GM06990 (cell line): Measurements from ENCODE around the gene PLA2R1.

Experiments
- DNase-seq: peaks from one replicate; pipeline ENCODE4 v3.0.0-alpha.2; 2011; ENCODE audit not compliant: insufficient read length; ENCODE audit errors: extremely low read depth
- H3K27me3 ChIP-seq: replicated peaks from 2 replicates; pipeline ENCODE4 v1.6.0; 2011; ENCODE audit warnings: low read length; ENCODE audit not compliant: control insufficient read depth, insufficient read depth
- H3K36me3 ChIP-seq: 2 replicates; pipeline ENCODE4 v1.5.1; 2011; ENCODE audit warnings: low read length; ENCODE audit not compliant: control insufficient read depth, insufficient read depth
- H3K4me3 ChIP-seq: replicated peaks from 2 replicates; pipeline ENCODE4 v1.5.1; 2011; ENCODE audit warnings: low read depth, mild to moderate bottlenecking, control low read depth, low read length
- CTCF ChIP-seq: IDR thresholded peaks from 2 replicates; pipeline ENCODE4 v1.5.1; 2011; ENCODE audit warnings: low read length, control low read depth, mild to moderate bottlenecking, inconsistent platforms; ENCODE audit not compliant: insufficient read depth, poor library complexity, severe bottlenecking

Gene PLA2R1

GRCh38 chr2:160014227-160014626, 48.2 kb downstream of the PLA2R1 start:
- no peak for TF ChIP-seq CTCF
- Histone ChIP-seq H3K27me3 (no peaks in the 10 kb centered on the region), H3K4me3 (no peak overlapping the region), H3K36me3 (no peaks in the 10 kb centered on the region)
- no peak for DNase-seq

- Histone ChIP-seq H3K36me3 (no peaks in the 10 kb centered on the region), H3K27me3 (no peaks in the 10 kb centered on the region), H3K4me3 (no peak overlapping the region)
- no peak for TF ChIP-seq CTCF
- no peak for DNase-seq
These were observed 51.9 kb downstream of the PLA2R1 start for GRCh38 chr2:160010361-160011145.

- DNase-seq, result no peak
- TF ChIP-seq CTCF, result no peak
- Histone ChIP-seq H3K4me3 (no peak overlapping the region), H3K27me3 (no peaks in the 10 kb centered on the region), H3K36me3 (no peaks in the 10 kb centered on the region)
These were observed 55.3 kb downstream of the PLA2R1 start for GRCh38 chr2:160007111-160007510.

- Histone ChIP-seq H3K4me3 (no peak overlapping the region), H3K27me3 (no peaks in the 10 kb centered on the region), H3K36me3 (no peaks in the 10 kb centered on the region)
- no peak for TF ChIP-seq CTCF
- no peak for DNase-seq
These were observed 55.9 kb downstream of the PLA2R1 start for GRCh38 chr2:160006475-160006874.

- H3K27me3 ChIP-seq, result no peaks in the 10 kb centered on the region
- H3K36me3 ChIP-seq, result no peaks in the 10 kb centered on the region
- DNase-seq, result no peak
- no peak overlapping the region for H3K4me3 ChIP-seq
- no peak for TF ChIP-seq CTCF
These were observed 56.5 kb downstream of the PLA2R1 start for GRCh38 chr2:160005908-160006307.
